ENCODE data around the gene GFRA1. TPM values are rescaled to one million over a fixed set of nuclear protein-coding genes. Genes with fewer than 3 reads are reported as not detected.

GFRA1 gene
- total and polyA plus RNA-seq, 2 donors (not counting 3 experiments of a cell fraction or from before 2014, with no cell fraction given), result 0.22 to 0.88 TPM

DNA sequence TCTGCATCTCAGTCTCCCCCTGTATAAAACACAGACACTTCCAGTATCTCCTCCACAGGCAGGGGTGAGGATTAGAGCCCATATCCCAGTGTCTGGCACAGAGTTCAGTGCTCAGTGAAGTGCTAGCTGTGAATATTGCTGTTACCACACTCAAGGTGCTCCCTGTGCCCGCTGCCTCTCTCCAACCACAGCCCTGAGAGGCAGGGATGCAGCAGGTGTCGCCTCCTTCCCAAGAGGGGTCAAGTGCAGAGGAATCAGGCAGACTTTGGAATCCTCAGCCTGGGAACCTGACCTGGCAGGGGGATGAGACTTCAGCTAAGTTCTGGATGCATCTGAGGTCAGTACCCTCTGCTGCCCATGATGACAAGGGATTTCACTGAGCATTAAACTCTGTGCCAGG, 163.1 kb downstream of the GFRA1 start:
- dilution Hi-C loops (cut with MboI; ENCODE audit: extremely low pct_ligation_motif_present, low sequenced_read_pairs) (no loop called here), intact Hi-C loops (cut with micrococcal nuclease) (no loop called here)
- DNase-seq (ENCODE audit: low read depth, low spot score), result no peak
- Histone ChIP-seq H3K9me3 (replicated peaks; ENCODE audit: control insufficient read depth, insufficient read depth, low read length) (no peaks in the 10 kb centered on the region), H3K27me3 (ENCODE audit: control insufficient read depth in 2 of 2, insufficient read depth in 2 of 2, low read length in 2 of 2) (no peaks in the 10 kb centered on the region), H3K36me3 (ENCODE audit: control insufficient read depth in 2 of 2, extremely low read depth in 1 of 2, insufficient read depth in 2 of 2, low read length in 2 of 2) (no peaks in the 10 kb centered on the region), H2AFZ (ENCODE audit: low read depth, low read length) (no peak overlapping the region), H3K79me2 (ENCODE audit: control insufficient read depth, insufficient read depth, low read length) (no peaks in the 10 kb centered on the region), H3K9me1 (replicated peaks; ENCODE audit: control insufficient read depth, extremely low read depth, insufficient read depth, low read length) (no peaks in the 10 kb centered on the region), H3K4me3 (replicated peaks in 1 of 3; ENCODE audit: insufficient read depth in 1 of 3, low read depth in 1 of 3, low read length in 3 of 3) (no peak overlapping the region), H3K27ac (ENCODE audit: insufficient read depth, low read depth, low read length) (no peak overlapping the region), H3K4me2 (ENCODE audit: insufficient read depth, low read length) (no peak overlapping the region), H3K9ac (replicated peaks; ENCODE audit: extremely low read depth, insufficient read depth, low read length) (no peak overlapping the region), H4K20me1 (replicated peaks; ENCODE audit: control insufficient read depth, extremely low read depth, insufficient read depth, low read length) (no peaks in the 10 kb centered on the region), H3K4me1 (ENCODE audit: control insufficient read depth, extremely low read depth, insufficient read depth, low read length) (no peaks in the 10 kb centered on the region)
- no peak for TF ChIP-seq EZH2 (IDR thresholded peaks at IDR 0.05; ENCODE audit: borderline replicate concordance, low read depth, low read length, severe bottlenecking)
- no peak for TF ChIP-seq FOS (IDR thresholded peaks at IDR 0.05; ENCODE audit: borderline replicate concordance, insufficient read depth, low read length)
- TF ChIP-seq GATA2 (IDR thresholded peaks at IDR 0.05; ENCODE audit: insufficient read depth, insufficient read length, low read depth, low read length), result no peak
- ChIA-PET CTCF (no interaction called here), POLR2A (no interaction called here)
- no peak for FAIRE-seq
- no TSS peak for BruUV-seq (replicated peaks)

DNA sequence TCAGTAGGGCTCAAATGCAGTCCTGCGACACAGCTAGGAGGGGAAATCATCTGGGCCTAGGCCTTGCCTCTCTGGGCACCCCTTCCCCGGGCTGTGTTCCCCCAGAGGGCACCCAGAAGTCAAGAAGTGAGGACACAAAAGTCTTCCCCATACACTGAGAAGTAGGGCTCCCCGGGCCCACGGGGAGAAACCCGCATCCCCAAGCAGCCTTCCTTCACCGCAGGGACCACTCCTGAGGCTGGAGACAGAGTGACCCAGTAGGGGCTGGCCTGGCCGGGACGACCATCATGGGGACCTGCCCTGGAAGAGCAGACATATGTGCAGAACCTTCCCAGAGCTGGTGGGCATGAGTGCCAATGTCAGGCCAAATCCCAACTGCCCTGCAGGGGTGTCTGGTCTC, 163.5 kb downstream of the GFRA1 start:
- FAIRE-seq, result no peak
- POLR2A ChIA-PET, result no interaction called here
- Histone ChIP-seq H3K36me3 (ENCODE audit: control insufficient read depth in 2 of 2, extremely low read depth in 1 of 2, insufficient read depth in 2 of 2, low read length in 2 of 2) (no peaks in the 10 kb centered on the region), H3K4me3 (replicated peaks in 1 of 3; ENCODE audit: insufficient read depth in 1 of 3, low read depth in 1 of 3, low read length in 3 of 3) (no peak overlapping the region), H4K20me1 (replicated peaks; ENCODE audit: control insufficient read depth, extremely low read depth, insufficient read depth, low read length) (no peaks in the 10 kb centered on the region), H3K9ac (replicated peaks; ENCODE audit: extremely low read depth, insufficient read depth, low read length) (no peak overlapping the region), H3K9me1 (replicated peaks; ENCODE audit: control insufficient read depth, extremely low read depth, insufficient read depth, low read length) (no peaks in the 10 kb centered on the region), H3K9me3 (replicated peaks; ENCODE audit: control insufficient read depth, insufficient read depth, low read length) (no peaks in the 10 kb centered on the region), H2AFZ (ENCODE audit: low read depth, low read length) (no peak overlapping the region), H3K27ac (ENCODE audit: insufficient read depth, low read depth, low read length) (no peak overlapping the region), H3K79me2 (ENCODE audit: control insufficient read depth, insufficient read depth, low read length) (no peaks in the 10 kb centered on the region), H3K4me2 (ENCODE audit: insufficient read depth, low read length) (no peak overlapping the region), H3K4me1 (ENCODE audit: control insufficient read depth, extremely low read depth, insufficient read depth, low read length) (no peaks in the 10 kb centered on the region), H3K27me3 (ENCODE audit: control insufficient read depth in 2 of 2, insufficient read depth in 2 of 2, low read length in 2 of 2) (no peaks in the 10 kb centered on the region)
- dilution Hi-C loops (cut with MboI; ENCODE audit: extremely low pct_ligation_motif_present, low sequenced_read_pairs) (no loop called here), intact Hi-C loops (cut with micrococcal nuclease) (no loop called here)
- DNase-seq (ENCODE audit: low read depth, low spot score), result no peak
- CTCF ChIA-PET, result no interaction called here
- TF ChIP-seq EZH2 (IDR thresholded peaks at IDR 0.05; ENCODE audit: borderline replicate concordance, low read depth, low read length, severe bottlenecking) (no peak), GATA2 (IDR thresholded peaks at IDR 0.05; ENCODE audit: insufficient read depth, insufficient read length, low read depth, low read length) (no peak), JUN (IDR thresholded peaks at IDR 0.05; ENCODE audit: borderline replicate concordance, insufficient read depth, insufficient read length, low read depth) (no peak)
- BruUV-seq (replicated peaks), result no TSS peak
